ENCODE results near the gene SLC38A10.

Gene SLC38A10

DNA sequence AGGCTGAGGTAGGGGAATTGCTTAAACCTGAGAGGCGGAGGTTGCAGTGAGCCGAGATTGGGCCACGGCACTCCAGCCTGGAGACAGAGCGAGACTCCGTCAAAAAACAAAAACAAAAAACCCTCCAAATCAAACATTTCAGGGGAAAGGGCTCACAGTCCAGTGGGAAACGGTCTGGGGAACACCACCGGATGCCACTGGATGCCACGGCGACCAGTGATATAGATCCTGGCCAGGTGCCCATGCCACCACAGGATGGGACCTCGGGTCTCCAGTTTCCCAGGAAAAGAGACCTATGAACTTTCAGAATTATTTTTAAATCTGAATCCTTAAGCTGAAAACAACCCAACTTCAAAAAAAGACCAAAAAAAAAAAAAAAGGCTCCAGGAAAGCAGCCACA lies 84.6 kb downstream of the SLC38A10 start:
- WGBS (ENCODE audit: insufficient coverage, insufficient read length) = no CpG with 5 or more reads among the region's 10 CpGs
- Histone ChIP-seq H3K4me3 (ENCODE audit: low read length) (no peak overlapping the region), H3K36me3 (ENCODE audit: control insufficient read depth, insufficient read depth, low read length) (peaks cover 7% of the 10 kb centered on the region), H3K27ac (ENCODE audit: low read length) (no peak overlapping the region), H3K9me3 (ENCODE audit: control insufficient read depth, insufficient read depth, low read length) (no peaks in the 10 kb centered on the region), H3K27me3 (ENCODE audit: control insufficient read depth, insufficient read depth, low read length) (no peaks in the 10 kb centered on the region), H3K4me1 (ENCODE audit: control insufficient read depth, insufficient read depth, low read length) (0 out of 2 replicates have a peak, but pooled peaks cover 1% of the 10 kb centered on the region)
- no peak for DNase-seq (ENCODE audit: low read depth, low spot score)

DNA sequence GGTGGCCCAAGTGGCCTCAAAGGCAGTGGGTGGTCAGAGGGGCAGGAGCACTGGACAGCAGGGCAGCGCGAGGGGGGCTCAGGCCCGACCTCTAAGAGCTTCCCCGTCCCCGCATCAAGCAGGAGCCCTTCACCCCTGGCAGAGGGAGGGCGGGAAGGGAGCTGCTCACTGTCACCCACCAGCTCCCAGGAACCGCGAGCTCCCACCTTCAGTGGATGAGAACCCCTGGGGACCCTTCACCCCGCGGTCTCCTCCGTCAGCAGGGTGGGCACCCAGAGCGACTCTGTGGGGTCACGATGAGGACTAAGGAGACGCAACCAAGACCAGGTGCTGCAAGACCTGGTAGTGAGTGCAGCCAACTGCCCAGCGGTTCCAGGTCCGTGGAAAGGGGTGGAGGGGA lies 86.0 kb downstream of the SLC38A10 start:
- no peak for DNase-seq (ENCODE audit: low read depth, low spot score)

DNA sequence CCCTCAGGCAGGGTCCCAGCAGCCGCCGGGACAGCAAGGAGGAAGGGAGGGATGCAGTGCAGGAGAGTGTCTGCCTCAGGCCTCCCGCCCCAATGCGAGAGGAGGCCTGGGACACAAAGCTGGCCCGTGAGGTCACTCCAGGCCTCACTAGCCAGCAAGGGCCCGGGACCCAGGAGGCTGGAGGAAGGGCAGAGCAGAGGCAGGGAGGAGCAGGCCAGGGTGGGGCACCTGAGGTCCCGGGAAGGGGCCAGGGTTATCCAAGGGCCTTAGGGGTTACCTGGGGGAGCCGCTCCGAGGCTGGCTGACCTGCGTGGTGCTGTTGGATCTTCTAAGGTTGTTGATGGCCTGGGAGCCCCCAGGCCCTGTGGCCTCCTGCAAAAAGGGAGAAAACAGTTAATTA lies 86.5 kb downstream of the SLC38A10 start:
- no CpG with 5 or more reads among the region's 10 CpGs for WGBS (ENCODE audit: insufficient coverage, insufficient read length)
- Histone ChIP-seq H3K36me3 (ENCODE audit: control insufficient read depth, insufficient read depth, low read length) (peaks cover 7% of the 10 kb centered on the region), H3K4me3 (ENCODE audit: low read length) (no peak overlapping the region), H3K27me3 (ENCODE audit: control insufficient read depth, insufficient read depth, low read length) (no peaks in the 10 kb centered on the region), H3K9me3 (ENCODE audit: control insufficient read depth, insufficient read depth, low read length) (no peaks in the 10 kb centered on the region), H3K4me1 (ENCODE audit: control insufficient read depth, insufficient read depth, low read length) (0 out of 2 replicates have a peak, but pooled peaks cover 1% of the 10 kb centered on the region), H3K27ac (ENCODE audit: low read length) (no peak overlapping the region)
- no peak for DNase-seq (ENCODE audit: low read depth, low spot score)

More for the DNA sequence above, 86.0 kb downstream of the SLC38A10 start:
- no peaks in the 10 kb centered on the region for H3K9me3 ChIP-seq (ENCODE audit: control insufficient read depth, insufficient read depth, low read length)
- no CpG with 5 or more reads among the region's 16 CpGs for WGBS (ENCODE audit: insufficient coverage, insufficient read length)
- H3K4me1 ChIP-seq (ENCODE audit: control insufficient read depth, insufficient read depth, low read length) = 0 out of 2 replicates have a peak, but pooled peaks cover 1% of the 10 kb centered on the region
- H3K27me3 ChIP-seq (ENCODE audit: control insufficient read depth, insufficient read depth, low read length) = no peaks in the 10 kb centered on the region
- H3K4me3 ChIP-seq (ENCODE audit: low read length) = no peak overlapping the region
- no peak overlapping the region for H3K27ac ChIP-seq (ENCODE audit: low read length)
- peaks cover 7% of the 10 kb centered on the region for H3K36me3 ChIP-seq (ENCODE audit: control insufficient read depth, insufficient read depth, low read length)

DNA sequence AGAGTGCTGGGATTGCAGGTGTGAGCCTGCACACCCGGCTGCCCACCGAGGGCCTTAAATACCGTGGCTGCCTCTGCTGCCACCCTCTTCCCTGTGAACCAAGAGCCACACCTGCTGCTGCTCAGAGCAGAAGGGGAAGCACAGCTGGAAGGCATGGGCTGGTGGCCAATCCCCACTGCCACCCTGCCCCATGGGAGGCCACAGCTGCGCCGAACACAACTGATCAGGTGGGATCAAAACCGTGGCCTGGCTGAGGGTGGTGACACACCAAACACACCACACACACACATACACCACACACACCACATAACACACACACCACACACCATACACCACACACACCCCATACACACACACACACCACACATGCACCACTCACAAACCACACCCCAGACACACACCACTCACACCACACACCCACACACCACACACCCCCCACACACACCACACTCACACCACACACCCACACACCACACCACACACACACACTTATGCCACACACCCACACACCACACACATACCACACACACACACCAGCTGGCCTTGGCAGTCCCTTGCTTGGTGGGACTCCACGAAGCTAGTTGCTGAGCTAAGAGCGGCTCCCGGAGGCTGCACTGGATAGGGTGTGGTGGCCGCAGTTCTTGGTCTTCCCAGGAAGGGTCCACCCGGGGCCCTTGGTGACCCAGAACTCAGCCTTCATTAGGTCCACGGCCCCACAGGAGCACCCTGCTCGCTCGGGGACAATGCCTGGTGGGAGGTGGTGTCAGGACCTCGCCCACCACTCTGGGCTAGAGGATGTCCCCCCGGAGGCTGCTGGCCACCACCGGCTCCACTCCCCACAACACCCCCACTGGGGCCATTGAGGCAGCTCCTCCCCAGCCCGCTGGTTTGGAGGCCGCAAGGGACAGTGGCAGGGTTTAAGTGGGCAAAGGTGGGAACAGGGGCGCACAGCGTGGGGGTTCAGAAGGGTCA lies 87.2 kb downstream of the SLC38A10 start:
- Histone ChIP-seq H3K4me3 (ENCODE audit: low read length) (no peak overlapping the region), H3K9me3 (ENCODE audit: control insufficient read depth, insufficient read depth, low read length) (no peaks in the 10 kb centered on the region), H3K27me3 (ENCODE audit: control insufficient read depth, insufficient read depth, low read length) (no peaks in the 10 kb centered on the region), H3K36me3 (ENCODE audit: control insufficient read depth, insufficient read depth, low read length) (peaks cover 7% of the 10 kb centered on the region), H3K27ac (ENCODE audit: low read length) (no peak overlapping the region), H3K4me1 (ENCODE audit: control insufficient read depth, insufficient read depth, low read length) (0 out of 2 replicates have a peak, but pooled peaks cover 1% of the 10 kb centered on the region)
- DNase-seq (ENCODE audit: low read depth, low spot score) = no peak
- WGBS (ENCODE audit: insufficient coverage, insufficient read length) = no CpG with 5 or more reads among the region's 21 CpGs

DNA sequence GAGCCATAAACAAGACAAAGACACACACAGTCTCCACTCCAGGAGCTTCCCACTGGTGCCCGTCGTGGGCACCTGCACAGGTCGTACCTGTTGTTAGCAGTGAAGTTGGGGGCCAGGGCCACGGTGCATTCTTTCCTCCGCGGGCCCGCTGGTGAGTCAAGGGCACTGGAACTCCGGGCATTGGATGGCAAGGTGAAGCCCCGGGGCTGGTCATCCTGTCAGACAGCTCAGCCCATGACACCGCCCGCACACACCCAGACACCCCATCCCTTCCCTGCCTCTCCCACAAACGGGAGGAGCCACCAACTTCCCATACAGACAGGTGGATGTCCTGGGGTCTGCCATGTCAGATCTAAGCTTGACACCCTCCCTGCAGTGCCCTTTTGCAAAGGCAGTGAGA lies 88.5 kb downstream of the SLC38A10 start:
- peaks cover 7% of the 10 kb centered on the region for H3K36me3 ChIP-seq (ENCODE audit: control insufficient read depth, insufficient read depth, low read length)
- H3K4me1 ChIP-seq (ENCODE audit: control insufficient read depth, insufficient read depth, low read length) = 0 out of 2 replicates have a peak, but pooled peaks cover 1% of the 10 kb centered on the region

DNA sequence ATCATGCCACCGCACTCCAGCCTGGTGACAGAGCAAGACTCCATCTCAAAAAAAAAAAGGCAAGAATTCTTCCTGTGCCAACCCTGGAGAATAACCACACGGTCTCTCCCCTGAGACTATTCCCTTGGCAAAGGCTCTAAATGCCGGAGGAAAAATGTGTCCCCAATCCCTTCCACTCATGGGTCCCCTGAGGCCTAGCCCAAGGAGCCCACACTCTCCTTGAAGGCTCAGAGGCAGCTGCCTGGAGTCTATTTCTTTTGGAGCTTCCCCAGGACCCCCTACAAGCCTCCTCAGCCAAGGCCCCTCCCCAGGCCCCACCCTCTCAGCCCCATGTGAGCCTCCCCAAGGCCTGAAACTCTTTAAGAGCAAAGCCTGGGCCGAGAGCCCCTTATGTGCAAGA lies 88.9 kb downstream of the SLC38A10 start:
- DNase-seq (ENCODE audit: low read depth, low spot score) = no peak
- Histone ChIP-seq H3K9me3 (ENCODE audit: control insufficient read depth, insufficient read depth, low read length) (no peaks in the 10 kb centered on the region), H3K4me1 (ENCODE audit: control insufficient read depth, insufficient read depth, low read length) (0 out of 2 replicates have a peak, but pooled peaks cover 1% of the 10 kb centered on the region), H3K27ac (ENCODE audit: low read length) (no peak overlapping the region), H3K36me3 (ENCODE audit: control insufficient read depth, insufficient read depth, low read length) (peaks cover 7% of the 10 kb centered on the region), H3K27me3 (ENCODE audit: control insufficient read depth, insufficient read depth, low read length) (no peaks in the 10 kb centered on the region), H3K4me3 (ENCODE audit: low read length) (no peak overlapping the region)
- no CpG with 5 or more reads among the region's 4 CpGs for WGBS (ENCODE audit: insufficient coverage, insufficient read length)

More for the DNA sequence above, 88.5 kb downstream of the SLC38A10 start:
- Histone ChIP-seq H3K4me3 (ENCODE audit: low read length) (no peak overlapping the region), H3K27ac (ENCODE audit: low read length) (no peak overlapping the region), H3K9me3 (ENCODE audit: control insufficient read depth, insufficient read depth, low read length) (no peaks in the 10 kb centered on the region), H3K27me3 (ENCODE audit: control insufficient read depth, insufficient read depth, low read length) (no peaks in the 10 kb centered on the region)
- no peak for DNase-seq (ENCODE audit: low read depth, low spot score)
- WGBS (ENCODE audit: insufficient coverage, insufficient read length) = no CpG with 5 or more reads among the region's 12 CpGs

DNA sequence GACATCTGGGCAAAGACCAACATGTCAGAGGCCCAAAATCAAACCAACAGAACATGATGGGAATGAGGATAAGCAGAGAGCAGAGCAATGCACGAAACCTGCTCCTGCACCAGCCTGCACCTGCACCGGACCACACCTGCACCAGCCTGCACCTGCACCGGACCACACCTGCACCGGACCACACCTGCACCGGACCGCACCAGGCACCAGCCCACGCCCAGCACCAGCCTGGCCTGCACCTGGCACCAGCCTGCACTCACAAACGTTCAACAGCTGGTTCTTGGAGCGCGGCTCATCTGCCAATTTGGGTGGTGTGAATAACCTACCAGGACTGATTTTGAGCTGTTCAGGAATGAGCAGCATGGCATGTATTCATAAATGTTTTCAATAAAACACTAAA lies 90.5 kb downstream of the SLC38A10 start:
- DNase-seq (ENCODE audit: low read depth, low spot score) = no peak
- no peak overlapping the region for H3K4me3 ChIP-seq (ENCODE audit: low read length)
- WGBS (ENCODE audit: insufficient coverage, insufficient read length) = no CpG with 5 or more reads among the region's 10 CpGs
- no peaks in the 10 kb centered on the region for H3K27me3 ChIP-seq (ENCODE audit: control insufficient read depth, insufficient read depth, low read length)
- no peaks in the 10 kb centered on the region for H3K9me3 ChIP-seq (ENCODE audit: control insufficient read depth, insufficient read depth, low read length)
- 0 out of 2 replicates have a peak, but pooled peaks cover 1% of the 10 kb centered on the region for H3K4me1 ChIP-seq (ENCODE audit: control insufficient read depth, insufficient read depth, low read length)
- H3K36me3 ChIP-seq (ENCODE audit: control insufficient read depth, insufficient read depth, low read length) = peaks cover 16% of the 10 kb centered on the region
- no peak overlapping the region for H3K27ac ChIP-seq (ENCODE audit: low read length)

DNA sequence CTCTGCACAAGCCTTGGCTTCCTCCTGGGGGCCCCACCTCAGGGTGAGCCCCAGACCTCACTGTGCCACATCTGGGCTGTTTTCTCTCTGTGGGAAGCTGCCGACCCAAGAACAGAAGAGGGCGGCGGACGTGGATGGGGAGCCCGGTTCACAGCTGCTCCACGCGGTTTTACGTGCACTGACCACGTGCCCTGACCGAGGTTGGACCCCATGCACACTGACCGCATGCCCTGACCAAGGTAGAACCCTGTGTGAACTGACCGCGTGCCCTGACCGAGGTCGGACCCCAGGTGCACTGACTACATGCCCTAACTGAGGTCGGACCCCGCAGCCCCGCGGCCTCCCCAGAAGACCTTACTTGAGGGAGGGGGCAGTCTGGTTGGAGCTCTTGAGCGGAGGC lies 92.0 kb downstream of the SLC38A10 start:
- Histone ChIP-seq H3K9me3 (ENCODE audit: control insufficient read depth, insufficient read depth, low read length) (no peaks in the 10 kb centered on the region), H3K27ac (ENCODE audit: low read length) (no peak overlapping the region), H3K36me3 (ENCODE audit: control insufficient read depth, insufficient read depth, low read length) (peaks cover 22% of the 10 kb centered on the region), H3K4me3 (ENCODE audit: low read length) (no peak overlapping the region), H3K27me3 (ENCODE audit: control insufficient read depth, insufficient read depth, low read length) (no peaks in the 10 kb centered on the region), H3K4me1 (ENCODE audit: control insufficient read depth, insufficient read depth, low read length) (0 out of 2 replicates have a peak, but pooled peaks cover 1% of the 10 kb centered on the region)
- no CpG with 5 or more reads among the region's 20 CpGs for WGBS (ENCODE audit: insufficient coverage, insufficient read length)
- no peak for DNase-seq (ENCODE audit: low read depth, low spot score)

DNA sequence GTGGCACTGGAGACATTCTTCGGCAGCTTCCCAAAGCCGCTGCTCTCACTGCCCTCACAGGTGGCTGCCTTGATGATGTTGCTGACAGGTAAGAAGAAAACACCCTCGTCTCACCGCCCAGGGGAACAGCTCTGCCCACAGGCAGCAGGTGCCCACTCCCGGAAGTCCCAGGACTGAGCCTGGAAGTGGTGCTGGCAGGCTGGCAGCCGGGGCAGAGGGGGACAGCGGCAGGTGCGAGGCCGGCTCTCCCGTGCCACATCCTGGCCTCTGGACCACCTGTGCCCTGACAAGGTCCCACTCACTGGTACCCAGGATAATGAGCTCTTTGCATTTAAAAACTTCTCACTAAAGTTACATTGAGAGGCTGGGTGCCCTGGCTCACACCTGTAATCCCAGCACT lies 92.8 kb downstream of the SLC38A10 start:
- peaks cover 21% of the 10 kb centered on the region for H3K36me3 ChIP-seq (ENCODE audit: control insufficient read depth, insufficient read depth, low read length)
- H3K27me3 ChIP-seq (ENCODE audit: control insufficient read depth, insufficient read depth, low read length) = no peaks in the 10 kb centered on the region
- no peaks in the 10 kb centered on the region for H3K9me3 ChIP-seq (ENCODE audit: control insufficient read depth, insufficient read depth, low read length)
- WGBS (ENCODE audit: insufficient coverage, insufficient read length) = no CpG with 5 or more reads among the region's 10 CpGs
- no peak overlapping the region for H3K27ac ChIP-seq (ENCODE audit: low read length)
- H3K4me1 ChIP-seq (ENCODE audit: control insufficient read depth, insufficient read depth, low read length) = no peaks in the 10 kb centered on the region
- DNase-seq (ENCODE audit: low read depth, low spot score) = no peak
- H3K4me3 ChIP-seq (ENCODE audit: low read length) = no peak overlapping the region

DNA sequence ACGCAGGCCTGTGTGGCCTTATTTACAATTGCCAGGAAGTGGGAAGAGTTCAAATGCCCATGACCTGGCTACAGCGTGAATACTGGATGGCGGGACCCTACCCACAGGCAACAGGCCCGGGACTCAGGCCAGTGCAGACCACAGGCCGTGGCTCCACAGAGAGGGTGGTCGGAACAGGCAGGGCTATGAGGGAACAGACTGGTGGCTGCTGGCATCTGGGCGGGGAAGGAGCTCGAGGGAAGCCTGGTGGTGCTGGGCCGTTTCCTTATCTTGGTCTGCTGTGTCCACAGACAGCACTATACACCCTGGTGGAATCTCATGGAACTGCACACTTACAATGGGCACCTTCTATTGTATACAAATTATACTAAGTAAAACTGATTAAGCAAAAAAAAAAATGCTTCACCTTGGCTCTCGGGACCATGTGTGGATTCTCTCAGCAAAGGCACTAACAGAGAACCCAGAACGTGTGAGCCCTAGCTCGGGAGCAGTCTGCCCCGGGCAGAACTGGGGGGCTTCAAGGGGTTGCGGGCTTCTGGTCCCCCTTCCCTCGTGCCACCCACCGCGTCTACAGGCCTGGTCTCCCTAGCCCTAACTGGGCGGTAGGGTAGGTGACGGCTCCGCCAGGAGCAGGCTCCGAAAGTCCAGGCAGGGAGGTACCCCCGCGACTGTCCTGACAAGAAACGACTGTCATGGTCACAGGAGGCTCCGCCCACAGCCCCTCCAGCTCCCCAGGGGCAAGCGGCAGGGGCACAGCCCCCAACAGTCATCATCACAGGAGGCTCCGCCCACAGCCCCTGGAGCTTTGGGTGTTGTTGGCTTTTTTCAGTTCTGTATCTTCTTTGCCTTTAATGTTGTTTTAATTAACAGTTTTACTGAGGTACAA lies 94.2 kb downstream of the SLC38A10 start:
- no peak for DNase-seq (ENCODE audit: low read depth, low spot score)
- H3K9me3 ChIP-seq (ENCODE audit: control insufficient read depth, insufficient read depth, low read length) = no peaks in the 10 kb centered on the region
- no CpG with 5 or more reads among the region's 27 CpGs for WGBS (ENCODE audit: insufficient coverage, insufficient read length)
- H3K27ac ChIP-seq (ENCODE audit: low read length) = no peak overlapping the region
- no peak overlapping the region for H3K4me3 ChIP-seq (ENCODE audit: low read length)
- H3K27me3 ChIP-seq (ENCODE audit: control insufficient read depth, insufficient read depth, low read length) = no peaks in the 10 kb centered on the region
- H3K4me1 ChIP-seq (ENCODE audit: control insufficient read depth, insufficient read depth, low read length) = no peaks in the 10 kb centered on the region
- H3K36me3 ChIP-seq (ENCODE audit: control insufficient read depth, insufficient read depth, low read length) = peaks cover 21% of the 10 kb centered on the region
